Transverse colon (tissue), 4 donors: ENCODE results near the gene NT5DC4. TPM values are rescaled to one million over a fixed set of nuclear protein-coding genes. Genes with fewer than 3 reads are reported as not detected.

ENCODE experiments used
- DNase-seq: peaks from one replicate; pipeline ENCODE4 v3.0.0-alpha.2; 2019
- H3K27ac ChIP-seq, 4 donors: fragments of 200-600 bp; sonication (generic); 2 replicates each; pipeline ENCODE4 v1.5.1; 2016 to 2018; ENCODE audit warnings: inconsistent platforms in 4 of 4
- H3K27me3 ChIP-seq: fragments of 200-600 bp; sonication (generic); 2 replicates; pipeline ENCODE4 v1.5.1; 2017; ENCODE audit warnings: inconsistent platforms
- H3K36me3 ChIP-seq, 4 donors: fragments of 200-600 bp; sonication (generic); 2 replicates each; pipeline ENCODE4 v1.5.1; 2017 to 2019; ENCODE audit warnings: inconsistent platforms in 4 of 4
- H3K4me1 ChIP-seq, 4 donors: fragments of 200-600 bp; sonication (generic); 2 replicates each; pipeline ENCODE4 v1.5.1; 2017 to 2020; ENCODE audit warnings: inconsistent platforms in 4 of 4
- H3K4me3 ChIP-seq, 4 donors: fragments of 200-600 bp; sonication (generic); 1 replicate in 1 of 4; 2 replicates in 3 of 4; pipeline versions ENCODE4 v1.5.1 to v1.6.1; 2017 to 2019; ENCODE audit warnings: inconsistent platforms in 4 of 4
- H3K9me3 ChIP-seq, 2 donors: fragments of 200-600 bp; sonication (generic); 2 replicates each; pipeline ENCODE4 v1.5.1; 2017 to 2019; ENCODE audit warnings: inconsistent platforms in 2 of 2
- CTCF ChIP-seq, 5 experiments: fragments of 200-600 bp in 3 of 5; fragments of 450-650 bp in 2 of 5; sonication (generic) in 3 of 5; IDR thresholded peaks; 1 replicate in 2 of 5; 2 replicates in 3 of 5; pipeline ENCODE4 v1.5.1; 2016 to 2017; ENCODE audit warnings: antibody characterized with exemption in 5 of 5, inconsistent platforms in 3 of 5, mild to moderate bottlenecking in 2 of 5, moderate library complexity in 1 of 5
- EP300 ChIP-seq: sonication (generic); formaldehyde crosslinking; IDR thresholded peaks from one replicate; pipeline ENCODE4 v1.6.1; 2017; ENCODE audit warnings: antibody characterized with exemption, low read depth
- POLR2A ChIP-seq: fragments of 450-650 bp; IDR thresholded peaks from one replicate; pipeline ENCODE4 v1.6.1; 2016; ENCODE audit warnings: antibody characterized with exemption, mild to moderate bottlenecking, moderate library complexity
- POLR2AphosphoS5 ChIP-seq, 3 donors: sonication (generic); formaldehyde crosslinking; IDR thresholded peaks; one replicate each; pipeline ENCODE4 v1.6.1; 2016; ENCODE audit warnings: antibody characterized with exemption in 3 of 3
- WGBS, 2 donors: methylation state at CpG; one replicate each; pipeline ENCODE4 v1.1.5; 2018; ENCODE audit warnings: low coverage in 1 of 2; 5-methylcytosine and 5-hydroxymethylcytosine counted together
- in situ Hi-C, 4 donors: fragments of 200-750 bp; cut with MboI; loops; one replicate each; pipeline versions ENCODE4 v1.15.0 to v1.15.1; 2017; ENCODE audit warnings: low sequenced_read_pairs in 3 of 4, low pct_ligation_motif_present in 1 of 4, low pct_unique_long_range_greater_than_20kb in 1 of 4
- intact Hi-C: fragments of 100-400 bp; cut with DNase I; formaldehyde crosslinking; loops from one replicate; pipeline ENCODE4 v1.15.1; 2023; ENCODE audit warnings: low total_unique reads
- total RNA-seq, 4 donors: library from RNA; depleted of rRNA; stranded (reverse); fragments of >200 nt; gene quantifications; one replicate each; pipeline ENCODE4 v1.1.0, GENCODE V29; 2016

NT5DC4 gene
- total RNA-seq, 4 donors from 2014 or later: not detected

GRCh38 chr2:112733456-112733855 lies 12.6 kb downstream of the NT5DC4 start:
- Histone ChIP-seq H3K27me3 (no peaks in the 10 kb centered on the region), H3K4me1 (peaks cover 0 to 19% (median 9%) of the 10 kb centered on the region in 4 donors), H3K36me3 (no peaks in the 10 kb centered on the region), H3K27ac (no peak overlapping the region), H3K4me3 (no peak overlapping the region), H3K9me3 (no peaks in the 10 kb centered on the region)
- 29% methylated on average over 4 of the region's 4 CpGs; no CpG with 5 or more reads in 1 of the 2 donors for whole genome bisulfite sequencing, 2 donors
- intact Hi-C loops: no loop called here
- in situ Hi-C loops: loop anchor here in 2 of 4 donors (10.0 to 25.0 kb wide), 4 partner anchors 121 to 246 kb away; partner anchors contain the start of gene TTL (in 1 of the 2)
- no peak for TF ChIP-seq CTCF (IDR thresholded peaks at IDR 0.05)
- no peak for TF ChIP-seq POLR2AphosphoS5 (IDR thresholded peaks at IDR 0.05)
- no peak for TF ChIP-seq POLR2A
- no peak for TF ChIP-seq EP300
- no peak for DNase-seq

- H3K27ac ChIP-seq: no peak overlapping the region
- in situ Hi-C loops (loop anchor here in 2 of 4 donors (10.0 to 25.0 kb wide), 4 partner anchors 122 to 247 kb away; partner anchors contain the start of gene TTL (in 1 of the 2)), intact Hi-C loops (no loop called here)
- no peaks in the 10 kb centered on the region for H3K9me3 ChIP-seq
- DNase-seq: no peak
- no peak overlapping the region for H3K4me3 ChIP-seq
- H3K36me3 ChIP-seq: no peaks in the 10 kb centered on the region
- no peaks in the 10 kb centered on the region for H3K27me3 ChIP-seq
- no peak for TF ChIP-seq POLR2AphosphoS5 (IDR thresholded peaks at IDR 0.05)
- TF ChIP-seq CTCF (IDR thresholded peaks at IDR 0.05): no peak
- TF ChIP-seq EP300: no peak
- no peak for TF ChIP-seq POLR2A
- H3K4me1 ChIP-seq: peaks cover 0 to 19% (median 9%) of the 10 kb centered on the region in 4 donors
- WGBS, 2 donors: 45 to 67% methylated on average over 1 of the region's 1 CpG
Measured at GRCh38 chr2:112733871-112734270, 13.1 kb downstream of the NT5DC4 start.

- H3K4me1 ChIP-seq: peaks cover 0 to 19% (median 9%) of the 10 kb centered on the region in 4 donors
- no peak overlapping the region for H3K4me3 ChIP-seq
- TF ChIP-seq POLR2A (no peak), POLR2AphosphoS5 (IDR thresholded peaks at IDR 0.05) (no peak), CTCF (IDR thresholded peaks at IDR 0.05) (no peak), EP300 (no peak)
- H3K9me3 ChIP-seq: no peaks in the 10 kb centered on the region
- no peak for DNase-seq
- H3K27me3 ChIP-seq: no peaks in the 10 kb centered on the region
- intact Hi-C loops (no loop called here), in situ Hi-C loops (loop anchor here in 2 of 4 donors (10.0 to 25.0 kb wide), 4 partner anchors 125 to 250 kb away; partner anchors contain the start of gene TTL (in 1 of the 2))
- WGBS, 2 donors: 72% methylated on average over 1 of the region's 1 CpG; no CpG with 5 or more reads in 1 of the 2 donors
- H3K36me3 ChIP-seq: no peaks in the 10 kb centered on the region
- H3K27ac ChIP-seq: no peak overlapping the region
Measured at GRCh38 chr2:112737542-112738232, 16.9 kb downstream of the NT5DC4 start.

GRCh38 chr2:112740527-112740926 lies 19.7 kb downstream of the NT5DC4 start:
- no peak for TF ChIP-seq POLR2AphosphoS5 (IDR thresholded peaks at IDR 0.05)
- no peak for TF ChIP-seq EP300
- no peak for TF ChIP-seq POLR2A
- TF ChIP-seq CTCF (IDR thresholded peaks at IDR 0.05): no peak
- Histone ChIP-seq H3K9me3 (no peaks in the 10 kb centered on the region), H3K36me3 (no peaks in the 10 kb centered on the region), H3K4me3 (no peak overlapping the region), H3K27ac (no peak overlapping the region), H3K27me3 (no peaks in the 10 kb centered on the region), H3K4me1 (peaks cover 0 to 10% (median 4%) of the 10 kb centered on the region in 4 donors)
- no peak for DNase-seq
- intact Hi-C loops: no loop called here
- in situ Hi-C loops: loop anchor here in 2 of 4 donors (5.0 to 25.0 kb wide), 4 partner anchors 128 to 253 kb away; partner anchors contain the start of gene TTL (in 1 of the 2)
- 64 to 91% methylated on average over 3 to 7 of the region's 7 CpGs for WGBS, 2 donors
